WTC11 (cell line): Measurements from ENCODE around the gene SLC15A4.

Experiments used
- ARID4B ChIP-seq: sonication (generic); formaldehyde crosslinking; IDR thresholded peaks from 2 replicates; pipeline ENCODE4 v1.8.0; 2023; ENCODE audit warnings: missing genetic modification reagents, mild to moderate bottlenecking, borderline replicate concordance
- ATF2 ChIP-seq: sonication (generic); formaldehyde crosslinking; IDR thresholded peaks from 2 replicates; pipeline ENCODE4 v1.8.1; 2022; ENCODE audit warnings: low read depth, missing genetic modification reagents, borderline replicate concordance
- CTCF ChIP-seq: fragments of 200-600 bp; IDR thresholded peaks from 2 replicates; pipeline ENCODE4 v1.8.0; 2022; ENCODE audit warnings: antibody characterized with exemption
- GRHL2 ChIP-seq: fragments of 250-450 bp; sonication (Bioruptor Pico); IDR thresholded peaks from 2 replicates; pipeline ENCODE4 v1.8.0; 2022; ENCODE audit warnings: mild to moderate bottlenecking, moderate library complexity; ENCODE audit not compliant: insufficient replicate concordance, severe bottlenecking
- JUN ChIP-seq: sonication (generic); formaldehyde crosslinking; IDR thresholded peaks from 2 replicates; pipeline ENCODE4 v1.8.0; 2023; ENCODE audit warnings: mild to moderate bottlenecking, missing genetic modification reagents
- NFYB ChIP-seq: sonication (generic); formaldehyde crosslinking; conservative IDR thresholded peaks from 2 replicates; pipeline ENCODE4 v1.8.0; 2022; ENCODE audit warnings: low read depth, missing genetic modification reagents
- NR1H2 ChIP-seq: sonication (generic); formaldehyde crosslinking; IDR thresholded peaks from 2 replicates; pipeline ENCODE4 v1.9.0; 2021; ENCODE audit warnings: mild to moderate bottlenecking, moderate library complexity, missing genetic modification reagents
- SP1 ChIP-seq: sonication (generic); formaldehyde crosslinking; conservative IDR thresholded peaks from 2 replicates; pipeline ENCODE4 v1.8.1; 2022; ENCODE audit warnings: missing genetic modification reagents
- USF1 ChIP-seq: sonication (generic); formaldehyde crosslinking; IDR thresholded peaks from 2 replicates; pipeline ENCODE4 v1.8.0; 2022; ENCODE audit warnings: mild to moderate bottlenecking, missing genetic modification reagents
- ZNF121 ChIP-seq: sonication (generic); formaldehyde crosslinking; IDR thresholded peaks from 2 replicates; pipeline ENCODE4 v1.8.0; 2023; ENCODE audit warnings: missing genetic modification reagents
- TF ChIP-seq, protein P1 (sequence below): sonication (generic); formaldehyde crosslinking; conservative IDR thresholded peaks from 2 replicates; pipeline ENCODE4 v1.8.1; 2022; ENCODE audit warnings: mild to moderate bottlenecking, missing genetic modification reagents
- TF ChIP-seq, protein P2 (sequence below): fragments of 250-450 bp; sonication (Bioruptor Pico); IDR thresholded peaks from 2 replicates; pipeline ENCODE4 v1.9.0; 2021; ENCODE audit warnings: mild to moderate bottlenecking, borderline replicate concordance

- TF ChIP-seq, protein P1, sequence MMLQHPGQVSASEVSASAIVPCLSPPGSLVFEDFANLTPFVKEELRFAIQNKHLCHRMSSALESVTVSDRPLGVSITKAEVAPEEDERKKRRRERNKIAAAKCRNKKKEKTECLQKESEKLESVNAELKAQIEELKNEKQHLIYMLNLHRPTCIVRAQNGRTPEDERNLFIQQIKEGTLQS (CRISPR knock-in tag) = no peak
- no peak for TF ChIP-seq GRHL2 (CRISPR knock-in tag)
- no peak for TF ChIP-seq CTCF
- TF ChIP-seq, protein P2, sequence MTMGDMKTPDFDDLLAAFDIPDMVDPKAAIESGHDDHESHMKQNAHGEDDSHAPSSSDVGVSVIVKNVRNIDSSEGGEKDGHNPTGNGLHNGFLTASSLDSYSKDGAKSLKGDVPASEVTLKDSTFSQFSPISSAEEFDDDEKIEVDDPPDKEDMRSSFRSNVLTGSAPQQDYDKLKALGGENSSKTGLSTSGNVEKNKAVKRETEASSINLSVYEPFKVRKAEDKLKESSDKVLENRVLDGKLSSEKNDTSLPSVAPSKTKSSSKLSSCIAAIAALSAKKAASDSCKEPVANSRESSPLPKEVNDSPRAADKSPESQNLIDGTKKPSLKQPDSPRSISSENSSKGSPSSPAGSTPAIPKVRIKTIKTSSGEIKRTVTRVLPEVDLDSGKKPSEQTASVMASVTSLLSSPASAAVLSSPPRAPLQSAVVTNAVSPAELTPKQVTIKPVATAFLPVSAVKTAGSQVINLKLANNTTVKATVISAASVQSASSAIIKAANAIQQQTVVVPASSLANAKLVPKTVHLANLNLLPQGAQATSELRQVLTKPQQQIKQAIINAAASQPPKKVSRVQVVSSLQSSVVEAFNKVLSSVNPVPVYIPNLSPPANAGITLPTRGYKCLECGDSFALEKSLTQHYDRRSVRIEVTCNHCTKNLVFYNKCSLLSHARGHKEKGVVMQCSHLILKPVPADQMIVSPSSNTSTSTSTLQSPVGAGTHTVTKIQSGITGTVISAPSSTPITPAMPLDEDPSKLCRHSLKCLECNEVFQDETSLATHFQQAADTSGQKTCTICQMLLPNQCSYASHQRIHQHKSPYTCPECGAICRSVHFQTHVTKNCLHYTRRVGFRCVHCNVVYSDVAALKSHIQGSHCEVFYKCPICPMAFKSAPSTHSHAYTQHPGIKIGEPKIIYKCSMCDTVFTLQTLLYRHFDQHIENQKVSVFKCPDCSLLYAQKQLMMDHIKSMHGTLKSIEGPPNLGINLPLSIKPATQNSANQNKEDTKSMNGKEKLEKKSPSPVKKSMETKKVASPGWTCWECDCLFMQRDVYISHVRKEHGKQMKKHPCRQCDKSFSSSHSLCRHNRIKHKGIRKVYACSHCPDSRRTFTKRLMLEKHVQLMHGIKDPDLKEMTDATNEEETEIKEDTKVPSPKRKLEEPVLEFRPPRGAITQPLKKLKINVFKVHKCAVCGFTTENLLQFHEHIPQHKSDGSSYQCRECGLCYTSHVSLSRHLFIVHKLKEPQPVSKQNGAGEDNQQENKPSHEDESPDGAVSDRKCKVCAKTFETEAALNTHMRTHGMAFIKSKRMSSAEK (CRISPR knock-in tag) = no peak
- TF ChIP-seq ZNF121 (CRISPR knock-in tag) = no peak
- TF ChIP-seq JUN (CRISPR knock-in tag) = no peak
- TF ChIP-seq NFYB = no peak
- TF ChIP-seq ARID4B (CRISPR knock-in tag) = no peak
- TF ChIP-seq USF1 (CRISPR knock-in tag) = no peak
- no peak for TF ChIP-seq ATF2 (CRISPR knock-in tag)
- no peak for TF ChIP-seq SP1 (CRISPR knock-in tag)
- no peak for TF ChIP-seq NR1H2 (CRISPR knock-in tag)
Measured at GRCh38 chr12:128842579-128842978, 18.8 kb upstream of the SLC15A4 start.
